ENCODE measurements around the gene MIGA1.
"Not testable (repeated sequence)": the region's sequence is repeated elsewhere in the genome, so short reads cannot be mapped to it uniquely, and the experiment has no call there.

Gene MIGA1

GRCh38 chr1:77779529-77780281, at the start of gene MIGA1:
Gene MIGA1 (plus strand): TSS chr1:77779649. CDS start chr1:77783253, 3,604 bp downstream.
- peak; percentile 59 for DNase-seq

- no peak for DNase-seq
These were observed 47.4 kb upstream of the MIGA1 start for GRCh38 chr1:77732090-77732489.

GRCh38 chr1:77739235-77739634, 40.2 kb upstream of the MIGA1 start:
- DNase-seq: no peak

GRCh38 chr1:77741316-77741715, 38.1 kb upstream of the MIGA1 start:
- DNase-seq: no peak

- DNase-seq: no peak
These were observed 37.4 kb upstream of the MIGA1 start for GRCh38 chr1:77742011-77742555.

- DNase-seq: no peak
These were observed 34.9 kb upstream of the MIGA1 start for GRCh38 chr1:77744576-77744975.

GRCh38 chr1:77749489-77749888, 30.0 kb upstream of the MIGA1 start:
- not testable (repeated sequence) for DNase-seq

- DNase-seq: no peak
These were observed 23.2 kb upstream of the MIGA1 start for GRCh38 chr1:77756052-77756754.

GRCh38 chr1:77757066-77757584, 22.3 kb upstream of the MIGA1 start:
- no peak for DNase-seq

- no peak for DNase-seq
These were observed 21.8 kb upstream of the MIGA1 start for GRCh38 chr1:77757603-77758002.

- DNase-seq: peak; percentile 46
These were observed 20.1 kb upstream of the MIGA1 start, which contains the start of gene USP33 for GRCh38 chr1:77759071-77760028. Gene USP33 (minus strand): TSS chr1:77759852. CDS start chr1:77741697, 18,155 bp downstream.

GRCh38 chr1:77762072-77762476, 17.4 kb upstream of the MIGA1 start:
- no peak for DNase-seq

GRCh38 chr1:77768006-77768405, 11.4 kb upstream of the MIGA1 start:
- no peak for DNase-seq

- no peak for DNase-seq
These were observed 3.3 kb upstream of the MIGA1 start for GRCh38 chr1:77776007-77776700.

- DNase-seq: no peak
These were observed 2.2 kb downstream of the MIGA1 start for GRCh38 chr1:77781683-77782082.

GRCh38 chr1:77783141-77783540, 3.7 kb downstream of the MIGA1 start:
- DNase-seq: no peak

- not testable (repeated sequence) for DNase-seq
These were observed 6.8 kb downstream of the MIGA1 start for GRCh38 chr1:77786093-77786741.

- DNase-seq: no peak
These were observed 15.1 kb downstream of the MIGA1 start for GRCh38 chr1:77794550-77794949.

GRCh38 chr1:77796695-77797405, 17.4 kb downstream of the MIGA1 start:
- DNase-seq: no peak

- DNase-seq: no peak
These were observed 18.5 kb downstream of the MIGA1 start for GRCh38 chr1:77797991-77798390.

- no peak for DNase-seq
These were observed 22.6 kb downstream of the MIGA1 start for GRCh38 chr1:77802026-77802425.
